Heart left ventricle (tissue), 16 donors: ENCODE results near the gene COA1. TPM values are rescaled to one million over a fixed set of nuclear protein-coding genes. Genes with fewer than 3 reads are reported as not detected.

ENCODE experiments used
- ATAC-seq, 4 donors: fragments of 200-7000 bp; cut with Tn5 transposase; one replicate each; pipeline ENCODE4 v1.9.1; 2020 to 2022; ENCODE audit warnings: moderate library complexity in 4 of 4, mild to moderate bottlenecking in 3 of 4, moderate number of reproducible peaks in 1 of 4
- DNase-seq, 5 donors: peaks; one replicate each; pipeline ENCODE4 v3.0.0-alpha.2; 2020
- H3K27ac ChIP-seq, 12 donors: fragments of 200-600 bp; sonication (generic) in 4 of 12; one replicate each; pipeline versions ENCODE4 v1.5.0 to v1.8.0; 2016 to 2022; ENCODE audit warnings: mild to moderate bottlenecking in 2 of 12
- H3K27me3 ChIP-seq, 9 donors: fragments of 200-600 bp; sonication (generic) in 2 of 9; one replicate each; pipeline versions ENCODE4 v1.5.1 to v1.8.0; 2016 to 2022; ENCODE audit warnings: mild to moderate bottlenecking in 3 of 9
- H3K36me3 ChIP-seq, 9 donors: fragments of 200-600 bp; sonication (generic) in 2 of 9; one replicate each; pipeline versions ENCODE4 v1.5.0 to v1.8.0; 2018 to 2022; ENCODE audit warnings: mild to moderate bottlenecking in 2 of 9
- H3K4me1 ChIP-seq, 12 donors: fragments of 200-600 bp; sonication (generic) in 4 of 12; one replicate each; pipeline versions ENCODE4 v1.5.0 to v1.8.0; 2016 to 2022; ENCODE audit warnings: mild to moderate bottlenecking in 3 of 12
- H3K4me3 ChIP-seq, 12 donors: fragments of 200-600 bp; sonication (generic) in 4 of 12; one replicate each; pipeline versions ENCODE4 v1.5.0 to v1.8.0; 2017 to 2022; ENCODE audit warnings: mild to moderate bottlenecking in 9 of 12, moderate library complexity in 4 of 12
- H3K9me3 ChIP-seq, 12 donors: fragments of 200-600 bp; sonication (generic) in 4 of 12; one replicate each; pipeline versions ENCODE4 v1.5.0 to v1.8.0; 2016 to 2022; ENCODE audit warnings: mild to moderate bottlenecking in 1 of 12
- CTCF ChIP-seq, 12 donors: fragments of 200-600 bp; sonication (generic) in 4 of 12; IDR thresholded peaks; one replicate each; pipeline versions ENCODE4 v1.5.0 to v1.8.0; 2018 to 2022; ENCODE audit warnings: antibody characterized with exemption in 12 of 12, mild to moderate bottlenecking in 5 of 12
- POLR2A ChIP-seq, 2 donors: fragments of 450-650 bp; IDR thresholded peaks; one replicate each; pipeline ENCODE4 v1.6.1; 2017; ENCODE audit warnings: antibody characterized with exemption in 2 of 2, mild to moderate bottlenecking in 2 of 2, moderate library complexity in 2 of 2
- WGBS, 4 donors: extraction: QIAGEN DNeasy Blood & Tissue Kit in 2 of 4; methylation state at CpG; one replicate each; pipeline versions ENCODE4 v1.1.5 to v1.1.7; 2013 to 2018; 5-methylcytosine and 5-hydroxymethylcytosine counted together
- intact Hi-C, 10 donors: fragments of 100-400 bp; cut with DNase I; formaldehyde crosslinking; loops; one replicate each; pipeline versions ENCODE4 v1.11.1 to v1.14.2; 2022
- polyA plus RNA-seq, 2 donors: library from polyadenylated mRNA; stranded (reverse); fragments of 200-250 nt; gene quantifications; one replicate each; pipeline ENCODE4 v1.2.3, GENCODE V29; 2013
- total RNA-seq, 9 donors: library from RNA; depleted of rRNA in 2 of 9; stranded (reverse); fragments of >200 nt in 2 of 9; fragmentation: NEBNext Ultra II Directional in 3 of 9; extraction: Animal tissue kit (Norgen Biotek cat#: 25700) in 3 of 9; gene quantifications; one replicate each; pipeline versions ENCODE4 v1.1.0 to v1.2.4, GENCODE V29; 2016 to 2023
- donor health status: ischemic (EF 13 %, LVEDD 7.1; RV severe dilation, severe dysfunction).
- donor health status: healthy with polysubstance abuse.
- donor health status: DM: no; HTN: yes; CAD: no.
- donor health status: DM: no; HTN: no; CAD: no.
- donor health status: ischemic (EF 25% LVEDD 6.9; RV normal size, moderate dysfunction).
- donor health status: ischemic (EF 25% LVEDD 5.7; RV mildly dilated, moderate dysfunction).
- donor health status: healthy.
- donor health status: DM: yes; HTN: yes; CAD: no.
- donor health status: ischemic (EF 35%, LVEDD 5.7; RV mildly dilated, moderate dysfunction).
- donor health status: nonischemic (EF 11% LVEDD 7.7; RV severe dilation, severe dysfunction).
- donor health status: DM: yes; HTN: yes; CAD: no.
- donor health status: PGD.
- donor health status: ischemic (EF 29% LVEDD 5.4; RV normal size, mild dysfunction).
- donor health status: nonischemic (EF 23%, LVEDD 6.1; RV moderate dilation, normal function).

COA1 gene
- total and polyA plus RNA-seq, 11 donors: 57.5 to 81.2 (median 68.6) TPM

DNA sequence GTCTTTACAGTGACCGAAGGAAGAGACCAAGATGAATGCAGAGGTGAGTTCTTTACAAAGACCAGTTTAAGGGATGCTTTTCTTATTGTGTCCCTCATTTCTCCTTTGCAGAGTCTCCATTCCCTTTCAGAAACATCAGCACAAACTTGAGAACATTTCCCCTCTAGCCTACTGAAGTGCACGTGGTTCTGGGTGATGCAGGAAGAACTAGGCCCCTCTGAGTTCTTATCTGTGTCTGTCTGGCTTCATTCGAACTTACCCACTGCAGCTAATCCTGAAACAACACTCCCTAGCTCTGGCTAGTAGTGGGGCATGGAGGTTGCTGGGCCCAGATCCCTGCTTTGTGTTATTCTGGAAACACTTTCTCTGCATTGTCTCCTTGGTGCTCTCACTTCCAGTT, 41.8 kb upstream of the COA1 start:
- H3K9me3 ChIP-seq: no peaks in the 10 kb centered on the region
- intact Hi-C loops: no loop called here
- TF ChIP-seq POLR2A (IDR thresholded peaks at IDR 0.05): no peak
- TF ChIP-seq CTCF (IDR thresholded peaks at IDR 0.05): no peak
- peaks cover 0 to 21% (median 0%) of the 10 kb centered on the region in 12 donors for H3K4me1 ChIP-seq
- H3K27ac ChIP-seq: no peak overlapping the region
- DNase-seq: no peak
- peaks cover 0 to 22% (median 13%) of the 10 kb centered on the region in 9 donors for H3K36me3 ChIP-seq
- 47 to 59% (median 54%) methylated on average over 3 of the region's 3 CpGs for WGBS, 4 donors
- no peak overlapping the region for H3K4me3 ChIP-seq
- H3K27me3 ChIP-seq: no peaks in the 10 kb centered on the region
- no peak for ATAC-seq

DNA sequence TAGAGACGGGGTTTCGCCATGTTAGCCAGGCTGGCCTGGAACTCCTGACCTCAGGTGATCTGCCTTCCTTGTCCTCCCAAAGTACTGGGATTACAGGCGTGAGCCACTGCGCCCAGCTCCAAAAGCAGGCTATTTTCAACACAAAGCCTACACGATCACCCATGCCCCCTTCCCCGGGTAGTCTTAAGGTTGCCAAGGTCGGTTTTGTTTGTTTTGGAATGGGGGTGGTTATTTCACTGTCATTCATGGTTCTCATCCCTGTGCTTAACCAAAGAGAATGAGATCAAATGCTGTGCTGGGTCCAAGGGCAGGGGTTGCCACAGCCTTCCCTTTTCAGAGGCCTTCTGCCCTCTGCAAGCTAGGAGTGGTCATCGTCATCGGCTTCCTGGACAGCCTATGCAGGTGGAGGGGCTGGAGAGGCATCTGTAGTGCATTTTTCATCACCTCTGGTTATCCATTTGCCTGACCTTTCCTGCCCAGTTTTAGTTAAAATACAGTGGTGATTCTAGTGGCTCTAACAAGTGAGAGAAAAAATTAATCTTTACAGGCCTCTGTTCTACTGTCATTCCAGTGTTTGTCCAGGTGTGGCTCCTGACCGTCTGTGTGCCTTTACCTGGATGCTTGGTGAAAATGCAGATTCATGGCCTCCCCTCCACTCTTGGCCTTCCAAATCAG, 40.6 kb upstream of the COA1 start:
- Histone ChIP-seq H3K27me3 (no peaks in the 10 kb centered on the region), H3K4me3 (no peak overlapping the region), H3K4me1 (peaks cover 0 to 33% (median 0%) of the 10 kb centered on the region in 12 donors), H3K9me3 (no peaks in the 10 kb centered on the region), H3K27ac (no peak overlapping the region), H3K36me3 (peaks cover 0 to 22% (median 13%) of the 10 kb centered on the region in 9 donors)
- TF ChIP-seq POLR2A (IDR thresholded peaks at IDR 0.05) (no peak), CTCF (IDR thresholded peaks at IDR 0.05) (no peak)
- WGBS, 4 donors: 83 to 92% (median 87%) methylated on average over 10 of the region's 10 CpGs
- no peak for ATAC-seq
- intact Hi-C loops: no loop called here
- DNase-seq: no peak

- Histone ChIP-seq H3K9me3 (no peaks in the 10 kb centered on the region), H3K27ac (no peak overlapping the region), H3K27me3 (no peaks in the 10 kb centered on the region), H3K4me3 (no peak overlapping the region), H3K36me3 (peaks cover 0 to 22% (median 13%) of the 10 kb centered on the region in 9 donors), H3K4me1 (peaks cover 0 to 39% (median 0%) of the 10 kb centered on the region in 12 donors)
- no peak for TF ChIP-seq CTCF (IDR thresholded peaks at IDR 0.05)
- no peak for TF ChIP-seq POLR2A (IDR thresholded peaks at IDR 0.05)
- DNase-seq (no peak), ATAC-seq (no peak)
- intact Hi-C loops: no loop called here
- whole genome bisulfite sequencing, 4 donors: 91 to 95% (median 94%) methylated on average over 5 of the region's 5 CpGs
These were observed 40.0 kb upstream of the COA1 start for GRCh38 chr7:43769281-43769680.

DNA sequence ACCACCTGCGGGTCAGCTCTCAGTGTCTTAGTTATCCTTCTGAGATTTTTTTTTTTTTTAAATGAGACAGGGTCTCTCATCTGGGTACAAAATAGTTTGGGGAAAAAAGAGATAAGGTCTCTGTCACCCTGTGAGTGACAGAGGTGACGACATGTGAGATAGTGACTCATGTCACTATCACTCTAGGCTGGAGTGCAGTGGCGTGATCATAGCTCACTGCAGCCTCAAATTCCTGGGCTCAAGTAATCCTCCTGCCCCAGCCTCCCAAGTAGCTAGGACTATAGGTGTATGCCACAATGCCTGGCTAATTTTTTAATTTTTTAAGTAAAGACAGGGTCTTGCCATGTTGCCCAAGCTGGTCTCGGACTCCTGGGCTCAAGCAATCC, 39.6 kb upstream of the COA1 start:
- no peak for TF ChIP-seq POLR2A (IDR thresholded peaks at IDR 0.05)
- TF ChIP-seq CTCF (IDR thresholded peaks at IDR 0.05): no peak
- no peak overlapping the region for H3K4me3 ChIP-seq
- no peak for ATAC-seq

More for the DNA sequence above, 39.6 kb upstream of the COA1 start:
- Histone ChIP-seq H3K36me3 (peaks cover 0 to 22% (median 13%) of the 10 kb centered on the region in 9 donors), H3K4me1 (peaks cover 0 to 43% (median 0%) of the 10 kb centered on the region in 12 donors), H3K9me3 (no peaks in the 10 kb centered on the region), H3K27me3 (no peaks in the 10 kb centered on the region), H3K27ac (no peak overlapping the region)
- intact Hi-C loops: no loop called here
- no peak for DNase-seq
- WGBS, 4 donors: 89 to 94% (median 92%) methylated on average over 4 of the region's 4 CpGs
